Kidney epithelial cell (primary cell): ENCODE data around the gene TRIM26. TPM values are rescaled to one million over a fixed set of nuclear protein-coding genes. Genes with fewer than 3 reads are reported as not detected.

Experiments used
- DNase-seq: peaks from one replicate; pipeline ENCODE4 v3.0.0-alpha.2; 2010; ENCODE audit warnings: low read depth
- H3K27me3 ChIP-seq: 2 replicates; pipeline ENCODE4 v1.6.0; 2011; ENCODE audit warnings: low read length; ENCODE audit not compliant: control insufficient read depth, insufficient read depth
- H3K36me3 ChIP-seq: 2 replicates; pipeline ENCODE4 v1.5.1; 2011; ENCODE audit warnings: low read length; ENCODE audit not compliant: control insufficient read depth, insufficient read depth
- H3K4me3 ChIP-seq: 2 replicates; pipeline ENCODE4 v1.5.1; 2011; ENCODE audit warnings: low read depth, mild to moderate bottlenecking, control low read depth, low read length
- total RNA-seq: library from RNA; depleted of rRNA; stranded (reverse); fragments of >200 nt; gene quantifications from 2 replicates; pipeline ENCODE4 v1.2.3, GENCODE V29; 2015
- TF ChIP-seq, protein P1 (sequence below): IDR thresholded peaks from 2 replicates; pipeline ENCODE4 v1.5.1; 2011; ENCODE audit warnings: mild to moderate bottlenecking, moderate library complexity, low read length, control low read depth, inconsistent platforms; ENCODE audit not compliant: insufficient read depth, poor library complexity, severe bottlenecking

Gene TRIM26
- total RNA-seq, 1 donor from 2014 or later, result 42.0 TPM

DNA sequence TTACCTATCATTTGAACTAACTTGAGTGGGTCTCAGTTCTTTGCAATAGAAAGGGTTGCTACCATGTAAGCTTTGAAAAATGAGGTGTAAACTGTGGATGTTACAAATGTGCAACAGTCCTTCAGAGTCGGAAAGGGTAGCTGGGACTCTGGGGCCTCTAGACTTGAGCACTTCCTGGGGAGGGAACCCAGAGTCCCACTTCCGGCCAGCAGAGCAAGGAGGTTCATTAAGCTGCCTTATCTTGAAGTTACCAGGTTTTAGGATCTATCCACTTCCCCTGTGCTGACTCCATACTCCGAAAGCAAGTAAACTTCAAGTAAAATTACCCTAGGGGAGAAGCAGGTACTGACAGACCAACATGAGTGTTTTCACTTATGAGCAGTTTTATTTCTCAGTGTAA, 61.6 kb downstream of the TRIM26 start:
- Histone ChIP-seq H3K27me3 (peaks cover 5% of the 10 kb centered on the region), H3K36me3 (no peaks in the 10 kb centered on the region), H3K4me3 (no peak overlapping the region)
- no peak for DNase-seq
- TF ChIP-seq, protein P1, sequence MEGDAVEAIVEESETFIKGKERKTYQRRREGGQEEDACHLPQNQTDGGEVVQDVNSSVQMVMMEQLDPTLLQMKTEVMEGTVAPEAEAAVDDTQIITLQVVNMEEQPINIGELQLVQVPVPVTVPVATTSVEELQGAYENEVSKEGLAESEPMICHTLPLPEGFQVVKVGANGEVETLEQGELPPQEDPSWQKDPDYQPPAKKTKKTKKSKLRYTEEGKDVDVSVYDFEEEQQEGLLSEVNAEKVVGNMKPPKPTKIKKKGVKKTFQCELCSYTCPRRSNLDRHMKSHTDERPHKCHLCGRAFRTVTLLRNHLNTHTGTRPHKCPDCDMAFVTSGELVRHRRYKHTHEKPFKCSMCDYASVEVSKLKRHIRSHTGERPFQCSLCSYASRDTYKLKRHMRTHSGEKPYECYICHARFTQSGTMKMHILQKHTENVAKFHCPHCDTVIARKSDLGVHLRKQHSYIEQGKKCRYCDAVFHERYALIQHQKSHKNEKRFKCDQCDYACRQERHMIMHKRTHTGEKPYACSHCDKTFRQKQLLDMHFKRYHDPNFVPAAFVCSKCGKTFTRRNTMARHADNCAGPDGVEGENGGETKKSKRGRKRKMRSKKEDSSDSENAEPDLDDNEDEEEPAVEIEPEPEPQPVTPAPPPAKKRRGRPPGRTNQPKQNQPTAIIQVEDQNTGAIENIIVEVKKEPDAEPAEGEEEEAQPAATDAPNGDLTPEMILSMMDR, result no peak

DNA sequence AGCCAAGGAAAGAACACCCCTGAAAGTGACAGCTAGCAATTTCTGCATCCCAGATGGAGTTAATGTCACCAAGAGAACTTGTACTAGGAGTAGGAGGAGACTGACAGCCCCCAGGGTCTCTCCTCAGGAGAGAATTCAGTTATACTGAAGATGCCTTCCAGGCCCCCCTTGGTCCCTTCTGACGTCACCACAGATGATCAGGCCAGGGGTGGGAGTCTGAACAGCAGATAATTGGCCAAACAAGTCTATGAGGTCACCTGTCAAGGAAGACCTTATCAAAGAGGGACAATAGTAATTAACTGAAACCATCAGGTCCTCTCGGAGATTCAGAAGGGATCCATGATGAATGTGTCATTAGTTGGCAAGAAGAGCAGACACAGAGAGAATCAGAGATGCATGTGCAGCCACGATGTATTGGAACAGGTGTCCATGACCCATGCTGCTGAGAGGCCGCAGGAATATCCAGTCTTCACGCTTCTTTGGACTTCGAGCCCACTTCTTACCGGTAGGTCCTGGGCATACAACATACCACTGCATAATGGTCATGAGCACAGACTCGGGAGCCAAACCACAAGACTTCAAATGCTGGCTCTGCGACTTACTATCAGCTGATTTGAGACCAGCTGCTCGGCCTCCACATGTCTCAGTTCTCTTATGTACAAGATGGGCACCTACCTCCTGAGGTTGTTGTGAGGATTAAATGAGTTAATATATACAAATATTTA, 62.4 kb downstream of the TRIM26 start:
- no peak for DNase-seq
- Histone ChIP-seq H3K27me3 (peaks cover 6% of the 10 kb centered on the region), H3K36me3 (no peaks in the 10 kb centered on the region), H3K4me3 (no peak overlapping the region)
- TF ChIP-seq, protein P1, result no peak

DNA sequence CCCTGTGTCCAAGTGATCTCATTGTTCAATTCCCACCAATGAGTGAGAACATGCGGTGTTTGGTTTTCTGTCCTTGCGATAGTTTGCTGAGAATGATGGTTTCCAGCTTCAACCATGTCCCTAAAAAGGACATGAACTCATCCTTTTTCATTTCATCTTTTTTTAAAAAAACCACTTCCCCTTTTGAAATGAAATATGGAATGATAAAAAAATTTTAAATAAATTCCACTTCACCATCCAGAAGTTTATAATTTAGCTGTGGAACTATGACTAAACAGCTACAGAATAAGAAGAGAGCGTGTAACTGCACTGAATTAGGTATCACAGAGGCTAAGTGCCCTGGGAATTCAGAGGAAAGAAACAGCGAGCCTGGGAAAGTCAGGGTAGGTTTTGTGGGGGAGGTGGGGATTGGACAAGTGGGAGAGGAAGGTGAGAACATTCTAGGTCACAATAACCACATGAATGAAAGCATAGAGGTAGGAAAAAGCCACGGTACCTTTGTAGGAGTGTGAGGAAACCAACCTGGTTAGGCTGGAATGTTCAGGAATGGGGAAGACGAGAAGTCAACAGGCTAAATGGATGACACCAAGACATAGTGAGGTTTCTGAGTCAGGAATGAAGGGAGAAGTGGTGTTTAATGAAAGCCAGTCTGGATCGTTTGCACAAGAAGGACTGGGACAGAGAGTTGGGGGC, 63.2 kb downstream of the TRIM26 start:
- H3K27me3 ChIP-seq, result peaks cover 9% of the 10 kb centered on the region
- TF ChIP-seq, protein P1, result no peak
- H3K36me3 ChIP-seq, result no peaks in the 10 kb centered on the region
- no peak overlapping the region for H3K4me3 ChIP-seq
- DNase-seq, result no peak

DNA sequence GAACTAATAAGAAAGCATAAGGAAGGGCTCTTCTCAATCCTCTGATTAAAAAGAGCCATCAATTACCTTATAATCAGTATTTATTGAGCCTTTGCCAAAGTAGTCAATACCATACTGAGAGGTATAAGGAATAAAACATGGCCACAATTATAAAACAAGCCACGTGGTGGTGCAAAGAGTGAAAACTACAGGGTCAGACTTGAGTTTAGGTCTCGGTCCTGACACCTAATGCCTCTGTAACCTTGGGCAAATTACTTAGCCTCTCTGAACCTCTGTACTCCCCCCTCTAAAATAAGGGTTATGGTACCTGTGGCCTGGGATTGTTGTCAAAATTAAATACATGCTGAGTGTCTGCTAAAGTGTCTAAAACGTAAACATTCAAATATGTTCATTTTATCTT, 64.0 kb downstream of the TRIM26 start:
- DNase-seq, result no peak
- no peaks in the 10 kb centered on the region for H3K36me3 ChIP-seq
- TF ChIP-seq, protein P1, result no peak
- no peak overlapping the region for H3K4me3 ChIP-seq
- H3K27me3 ChIP-seq, result peaks cover 14% of the 10 kb centered on the region

DNA sequence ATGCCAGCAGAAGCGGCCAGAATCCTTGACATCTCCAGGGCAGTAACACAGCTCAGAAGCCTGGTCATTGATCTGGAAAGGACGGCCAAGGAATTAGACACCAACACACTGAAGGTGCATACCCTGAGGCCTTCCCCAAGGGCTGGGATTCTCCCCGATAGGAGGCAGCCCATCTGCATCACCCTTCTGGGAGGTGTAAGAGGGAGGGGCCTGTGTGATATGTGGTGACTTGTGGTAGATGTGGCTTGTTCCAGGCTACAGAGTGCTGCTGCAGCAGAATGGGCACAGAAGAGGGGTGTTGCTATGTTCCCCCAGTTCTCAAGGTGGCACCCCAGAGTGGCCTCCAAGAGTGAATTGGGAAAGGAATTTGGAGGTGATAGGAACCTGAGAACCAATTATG, 66.1 kb downstream of the TRIM26 start:
- no peaks in the 10 kb centered on the region for H3K36me3 ChIP-seq
- H3K27me3 ChIP-seq, result peaks cover 15% of the 10 kb centered on the region
- DNase-seq, result no peak
- TF ChIP-seq, protein P1, result no peak
- no peak overlapping the region for H3K4me3 ChIP-seq
